NCI-H1694 (cell line): ENCODE measurements around the gene CDC42EP5.
"Not testable (repeated sequence)": the region's sequence is repeated elsewhere in the genome, so short reads cannot be mapped to it uniquely, and the experiment has no call there.

Source experiments
- DNase-seq: peaks from one replicate; lab custom pipeline; 2025; lab: John Stamatoyannopoulos, UW

Gene CDC42EP5, protein sequence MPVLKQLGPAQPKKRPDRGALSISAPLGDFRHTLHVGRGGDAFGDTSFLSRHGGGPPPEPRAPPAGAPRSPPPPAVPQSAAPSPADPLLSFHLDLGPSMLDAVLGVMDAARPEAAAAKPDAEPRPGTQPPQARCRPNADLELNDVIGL

GRCh38 chr19:54473071-54473891 lies at the start of gene CDC42EP5:
Gene CDC42EP5, minus strand, starts transcription at chr19:54473296. Its CDS starts 7,749 bp downstream, at chr19:54465547.
- DNase-seq: no peak

GRCh38 chr19:54521860-54522513 lies 48.9 kb upstream of the CDC42EP5 start:
- DNase-seq: no peak

DNA sequence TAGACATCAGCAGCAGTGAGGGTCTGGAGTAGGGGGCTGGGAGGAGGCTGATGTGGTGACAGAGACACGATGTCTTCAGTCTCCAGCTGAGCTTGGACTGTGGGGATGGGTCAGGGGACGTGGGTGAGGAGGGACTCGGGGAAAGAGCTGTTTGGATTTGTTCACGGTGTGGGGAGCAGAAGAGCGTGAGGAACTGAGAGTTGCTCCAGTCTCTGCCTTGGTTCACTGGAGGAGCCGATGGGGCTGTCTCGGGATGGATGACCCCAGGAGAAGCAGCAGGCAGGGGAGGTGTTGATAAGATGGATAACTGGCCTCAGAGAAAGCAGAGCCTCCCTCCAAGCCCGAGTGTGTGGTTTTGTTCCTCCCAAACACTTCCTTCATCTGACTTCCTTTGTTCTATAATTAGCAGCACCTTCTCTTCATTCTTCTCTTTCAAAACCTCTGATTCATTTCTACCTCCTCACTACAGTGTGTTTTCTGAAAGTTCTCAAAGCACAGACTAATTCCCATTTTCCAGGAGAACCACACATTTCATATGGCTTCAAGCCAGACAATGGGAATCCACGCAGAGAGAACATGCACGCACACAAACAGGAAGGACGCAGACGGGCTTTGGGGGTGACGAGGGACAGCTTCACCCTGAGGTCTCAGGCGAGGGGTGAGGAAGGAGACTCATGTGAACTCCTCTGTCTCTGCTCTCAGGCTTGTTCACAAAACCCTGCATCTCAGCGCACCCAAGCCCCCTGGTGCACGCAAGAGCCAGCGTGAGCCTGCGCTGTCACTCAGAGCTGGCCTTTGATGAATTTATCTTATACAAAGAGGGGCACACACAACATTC lies 48.1 kb upstream of the CDC42EP5 start:
- DNase-seq: no peak

DNA sequence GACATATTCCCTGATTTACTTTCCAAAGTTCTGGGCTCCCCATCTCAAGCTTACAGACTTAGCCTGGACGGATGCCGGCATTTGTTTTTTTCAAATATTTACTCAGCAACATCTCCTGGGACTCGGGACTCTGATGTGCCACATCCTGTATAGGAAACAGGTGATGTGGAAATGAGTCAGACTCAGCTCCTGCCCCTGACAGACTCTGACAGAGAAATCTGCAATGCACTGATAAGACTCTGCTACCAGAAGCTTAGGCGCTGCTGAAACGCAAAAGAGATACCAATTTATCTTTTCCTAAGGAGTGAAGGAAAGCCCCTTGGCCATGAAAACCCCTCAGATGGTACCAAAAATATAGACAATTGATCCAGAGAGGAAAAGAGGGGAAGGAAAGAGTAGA lies 45.7 kb upstream of the CDC42EP5 start:
- no peak for DNase-seq

- no peak for DNase-seq
Observed at GRCh38 chr19:54517483-54517882, 44.4 kb upstream of the CDC42EP5 start.

GRCh38 chr19:54515156-54515555 lies 42.1 kb upstream of the CDC42EP5 start:
- no peak for DNase-seq

DNA sequence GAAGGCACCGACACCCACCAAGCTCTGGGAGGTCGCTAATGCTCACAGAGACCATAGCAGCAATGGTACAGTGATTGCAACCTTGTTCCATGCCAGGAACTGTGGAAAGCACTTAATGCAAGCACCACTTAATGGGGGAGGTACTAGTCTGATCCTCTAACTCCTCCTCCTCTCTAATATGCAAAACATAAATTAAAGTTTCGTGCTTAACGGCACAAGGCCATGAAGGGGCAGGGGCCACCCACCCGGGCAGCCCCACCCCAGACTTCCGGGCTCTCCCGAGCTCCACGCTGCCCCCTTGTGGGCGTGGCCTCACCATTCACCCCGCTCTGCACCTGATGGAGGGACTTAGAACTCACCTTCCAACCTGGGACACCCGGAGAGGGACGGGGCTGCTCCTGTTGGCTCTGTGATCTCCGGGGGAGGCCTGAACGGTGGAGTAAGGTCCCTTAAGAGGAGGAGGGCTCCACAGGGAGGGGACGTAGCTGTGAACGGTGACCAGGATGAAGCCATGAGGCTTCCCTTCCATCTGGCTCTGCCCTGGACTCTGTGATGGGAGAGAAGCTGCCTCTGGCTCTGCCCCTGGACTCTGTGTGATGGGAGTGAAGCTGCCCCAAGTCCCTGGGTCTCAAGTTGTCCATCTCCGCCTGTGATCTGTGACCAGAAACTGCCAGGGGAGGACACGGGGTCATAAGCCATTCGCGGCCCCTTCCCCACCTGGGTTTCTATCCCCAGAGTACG lies 36.3 kb upstream of the CDC42EP5 start:
- not testable (repeated sequence) for DNase-seq

- not testable (repeated sequence) for DNase-seq
Observed at GRCh38 chr19:54508487-54508886, 35.4 kb upstream of the CDC42EP5 start.

- DNase-seq: no peak
Observed at GRCh38 chr19:54507824-54508223, 34.7 kb upstream of the CDC42EP5 start.

DNA sequence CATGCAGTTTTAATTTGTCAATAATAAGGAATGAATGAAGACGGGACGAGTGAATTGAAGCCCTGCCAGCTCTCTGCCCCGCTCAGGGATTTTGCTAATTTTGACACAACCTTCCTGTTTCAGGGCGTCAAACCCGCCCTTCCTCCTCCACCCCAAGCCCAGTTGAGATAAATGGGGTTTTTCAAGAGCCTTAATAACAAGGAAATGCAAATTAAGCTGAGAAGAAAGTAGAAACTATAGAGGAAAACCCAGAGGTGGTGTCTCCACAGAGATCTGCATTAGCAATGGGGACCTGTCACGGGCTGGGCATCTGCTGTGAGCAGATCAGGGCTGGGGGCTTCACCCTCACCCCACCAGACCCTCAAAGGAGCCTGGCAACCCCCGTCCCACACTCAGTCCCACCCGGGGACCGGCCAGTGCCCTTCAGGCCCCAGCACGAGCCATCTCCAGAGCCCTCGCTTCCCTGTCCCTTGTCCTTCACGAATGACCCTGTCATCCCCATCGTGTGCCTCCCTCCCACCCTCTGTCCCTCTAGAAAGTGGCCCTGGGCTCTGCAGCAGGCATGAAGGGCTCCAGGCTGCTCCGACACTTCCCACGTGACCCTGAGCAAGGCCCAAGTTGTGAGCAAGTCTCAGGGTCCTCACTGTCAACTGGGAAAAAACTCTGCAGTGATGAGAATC lies 34.1 kb upstream of the CDC42EP5 start:
- DNase-seq: not testable (repeated sequence)

DNA sequence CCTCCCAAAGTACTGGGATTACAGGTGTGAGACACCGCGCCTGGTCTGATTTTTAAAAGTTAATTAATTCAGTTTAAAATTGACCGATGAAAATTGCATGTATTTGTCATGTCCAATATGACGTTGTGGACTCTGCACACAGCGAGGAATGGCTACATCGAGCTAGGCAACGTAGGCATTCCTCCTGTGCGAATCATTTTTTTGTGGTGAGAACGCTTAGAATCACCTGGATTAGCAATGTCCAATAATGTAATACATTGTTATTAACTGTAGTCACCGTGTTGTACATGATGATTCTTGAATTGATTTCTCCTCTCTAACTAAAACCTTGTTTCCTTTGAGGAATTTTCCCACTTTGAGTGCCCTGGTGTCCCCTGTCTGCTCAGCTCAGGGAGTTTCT lies 33.0 kb upstream of the CDC42EP5 start:
- DNase-seq: no peak

- not testable (repeated sequence) for DNase-seq
Observed at GRCh38 chr19:54505542-54505941, 32.4 kb upstream of the CDC42EP5 start.

- DNase-seq: no peak
Observed at GRCh38 chr19:54502518-54503048, 29.5 kb upstream of the CDC42EP5 start, which contains the start of gene LAIR2. Gene LAIR2, plus strand, starts transcription at chr19:54502831. Its CDS starts 88 bp downstream, at chr19:54502919.

DNA sequence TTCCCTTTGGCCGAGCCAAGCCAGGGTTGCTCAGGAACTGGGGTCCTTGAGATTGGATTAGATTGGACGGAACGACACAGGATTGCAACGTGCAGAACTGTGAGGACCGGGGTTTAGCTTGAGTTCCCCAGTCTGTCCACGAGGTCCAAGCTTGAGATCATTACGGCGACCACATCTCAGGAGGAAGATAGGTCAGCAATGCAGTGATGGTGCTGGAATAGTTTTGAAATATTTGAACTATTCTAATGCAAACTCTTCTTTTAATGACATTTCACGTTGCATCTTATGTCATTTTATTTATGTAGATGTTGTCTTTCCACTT lies 25.3 kb upstream of the CDC42EP5 start:
- not testable (repeated sequence) for DNase-seq

DNA sequence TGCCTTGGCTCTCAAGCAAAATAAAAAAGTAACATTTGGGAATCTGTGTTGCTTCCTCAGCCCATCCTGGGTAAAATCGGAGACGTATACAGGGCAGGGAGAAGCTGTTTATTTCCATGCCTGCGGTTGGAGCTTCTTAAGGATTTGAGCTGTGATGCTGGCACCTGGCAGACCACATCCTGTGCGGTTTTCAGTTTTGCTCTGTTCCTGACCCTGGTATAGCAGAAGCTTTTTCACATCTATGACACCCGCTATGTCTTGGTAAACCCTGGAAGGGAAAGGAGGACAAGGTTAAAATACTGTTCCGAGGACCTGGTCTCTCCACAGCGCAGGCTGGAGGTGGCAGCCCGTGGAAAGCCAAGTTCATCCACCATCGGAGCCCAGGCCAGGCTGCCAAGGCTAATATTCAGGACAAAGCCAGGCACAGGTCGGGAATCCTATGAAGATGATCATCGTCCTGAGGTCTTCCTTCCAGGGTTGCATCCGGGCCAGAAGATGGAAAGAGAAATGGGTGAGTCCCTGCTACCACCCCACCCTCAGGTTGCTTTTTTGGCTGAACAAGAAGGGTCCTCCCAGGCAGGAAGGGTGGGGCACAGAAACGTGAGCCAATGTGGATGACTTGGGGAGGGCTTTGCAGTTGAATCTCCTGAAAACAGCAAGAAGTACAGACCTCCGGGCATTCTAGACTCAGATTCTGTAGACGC lies 24.8 kb upstream of the CDC42EP5 start:
- DNase-seq: not testable (repeated sequence)

GRCh38 chr19:54495284-54495683 lies 22.2 kb upstream of the CDC42EP5 start:
- not testable (repeated sequence) for DNase-seq

DNA sequence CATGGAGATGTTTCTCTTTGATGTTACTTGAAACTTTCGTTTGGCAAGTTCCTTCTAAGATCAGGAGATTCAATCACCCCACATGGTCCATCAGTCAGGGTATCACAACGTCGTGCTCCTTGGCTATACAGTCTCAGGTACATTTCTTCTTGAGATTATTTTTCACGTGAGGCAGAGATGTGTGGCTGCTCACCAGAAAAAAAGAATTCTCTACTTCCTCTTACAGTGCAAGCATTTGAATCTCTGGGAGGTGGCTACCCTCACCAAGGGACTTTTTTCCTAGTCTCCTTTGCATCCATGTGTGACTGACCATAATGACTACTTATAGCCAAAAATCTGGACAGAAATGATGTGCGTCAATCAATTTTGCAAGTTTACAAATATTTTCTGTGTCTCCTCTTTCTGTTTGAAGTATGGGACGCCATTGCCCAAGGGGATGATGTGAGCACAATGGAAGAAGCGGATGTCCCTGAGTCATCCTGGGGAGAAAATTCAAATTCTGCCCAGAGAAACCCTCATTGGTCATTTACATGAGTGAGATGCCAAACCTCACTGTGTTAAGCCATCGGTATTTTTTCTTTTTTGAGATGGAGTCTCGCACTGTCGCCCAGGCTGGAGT lies 21.0 kb upstream of the CDC42EP5 start:
- no peak for DNase-seq

DNA sequence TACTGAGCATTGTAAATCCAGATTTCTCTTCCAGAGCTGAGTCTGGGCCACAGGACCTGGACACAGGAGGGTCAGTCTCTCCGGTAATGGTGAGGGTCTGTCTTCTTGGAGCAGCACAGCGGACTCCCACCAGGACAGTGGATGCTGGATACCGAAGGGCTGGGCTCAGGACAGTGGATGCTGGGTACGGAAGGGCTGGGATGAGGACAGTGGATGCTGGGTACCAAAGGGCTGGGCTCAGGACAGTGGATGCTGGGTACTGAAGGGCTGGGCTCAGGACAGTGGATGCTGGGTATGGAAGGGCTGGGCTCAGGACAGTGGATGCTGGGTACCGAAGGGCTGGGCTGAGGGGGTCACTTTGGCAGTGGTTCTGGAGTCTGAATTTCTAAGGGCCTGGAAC lies 20.0 kb upstream of the CDC42EP5 start:
- DNase-seq: not testable (repeated sequence)

DNA sequence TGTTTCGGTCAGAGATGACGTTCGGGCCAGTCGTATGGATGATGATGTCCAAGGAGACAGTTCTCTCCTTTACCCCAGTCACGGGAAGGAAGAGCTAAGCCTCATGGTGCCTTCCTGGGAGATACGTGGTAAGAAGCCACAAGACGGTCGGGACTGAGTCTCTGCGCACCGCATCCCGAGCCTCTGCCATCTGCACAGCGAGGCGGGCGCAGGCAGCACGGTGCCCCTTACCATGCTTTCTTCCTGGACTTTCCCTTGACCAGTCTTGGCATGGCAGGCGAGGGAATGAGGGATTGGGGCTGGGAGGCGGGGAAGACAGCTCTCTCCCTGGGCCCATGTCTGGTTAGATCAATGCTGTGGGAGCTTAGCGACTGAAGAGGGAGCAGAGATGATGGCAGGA lies 19.5 kb upstream of the CDC42EP5 start:
- no peak for DNase-seq
